GM18502 (cell line): ENCODE data around the gene OAF.

Experiments
- ATAC-seq: cut with Tn5 transposase; IDR thresholded peaks from one replicate; pipeline ENCODE4 v1.9.1; 2021; ENCODE audit warnings: mild to moderate bottlenecking; ENCODE audit not compliant: unreplicated experiment, poor library complexity

Gene OAF

GRCh38 chr11:120219232-120219937 is 8.6 kb downstream of the OAF start:
- ATAC-seq = no peak

- ATAC-seq = no peak
Observed at GRCh38 chr11:120219938-120220746, 9.3 kb downstream of the OAF start.

- ATAC-seq = no peak
Observed at GRCh38 chr11:120220747-120221037, 9.9 kb downstream of the OAF start.

- ATAC-seq = no peak
Observed at GRCh38 chr11:120221115-120221752, 10.4 kb downstream of the OAF start.

GRCh38 chr11:120222916-120223315 is 12.1 kb downstream of the OAF start:
- no peak for ATAC-seq

- no peak for ATAC-seq
Observed at GRCh38 chr11:120223793-120224192, 13.0 kb downstream of the OAF start.

- ATAC-seq = no peak
Observed at GRCh38 chr11:120224361-120224760, 13.5 kb downstream of the OAF start.

- no peak for ATAC-seq
Observed at GRCh38 chr11:120224972-120225909, 14.4 kb downstream of the OAF start.

GRCh38 chr11:120226242-120226641 is 15.4 kb downstream of the OAF start:
- no peak for ATAC-seq

- no peak for ATAC-seq
Observed at GRCh38 chr11:120226714-120227113, 15.9 kb downstream of the OAF start.

- no peak for ATAC-seq
Observed at GRCh38 chr11:120227228-120227852, 16.5 kb downstream of the OAF start.

GRCh38 chr11:120228794-120229384 is 18.1 kb downstream of the OAF start:
- ATAC-seq = no peak

- ATAC-seq = no peak
Observed at GRCh38 chr11:120229451-120230424, 18.9 kb downstream of the OAF start.

- no peak for ATAC-seq
Observed at GRCh38 chr11:120230433-120231071, 19.7 kb downstream of the OAF start.

- no peak for ATAC-seq
Observed at GRCh38 chr11:120231963-120232362, 21.1 kb downstream of the OAF start.

- ATAC-seq = no peak
Observed at GRCh38 chr11:120233207-120233803, 22.5 kb downstream of the OAF start.

- ATAC-seq = no peak
Observed at GRCh38 chr11:120235024-120235628, 24.3 kb downstream of the OAF start.
